Left cardiac atrium (tissue), 4 donors: Measurements from ENCODE around the gene KANSL1L. TPM values are rescaled to one million over a fixed set of nuclear protein-coding genes. Genes with fewer than 3 reads are reported as not detected.

Experiments used
- ATAC-seq, 2 donors: fragments of 200-7000 bp; cut with Tn5 transposase; one replicate each; pipeline ENCODE4 v1.9.1; 2020; ENCODE audit warnings: mild to moderate bottlenecking in 2 of 2, moderate library complexity in 2 of 2
- DNase-seq: peaks from one replicate; pipeline ENCODE4 v3.0.0-alpha.2; 2020
- intact Hi-C, 2 donors: fragments of 100-400 bp; cut with DNase I; formaldehyde crosslinking; loops; one replicate each; pipeline versions ENCODE4 v1.14.1 to v1.15.1; 2022 to 2023
- total RNA-seq, 2 donors: library from RNA; stranded (reverse); fragmentation: NEBNext Ultra II Directional; extraction: Animal tissue kit (Norgen Biotek cat#: 25700); gene quantifications; one replicate each; pipeline ENCODE4 v1.2.1, GENCODE V29; 2021
- donor health status: DM: no; HTN: yes; CAD: no.
- donor health status: DM: no; HTN: yes; CAD: no; lungs with severe emphysema.
- donor health status: DM: yes; HTN: yes; CAD: no.
- donor health status: Dilated cardiomyopathy.

KANSL1L gene
- total RNA-seq, 2 donors from 2014 or later = 15.5 to 17.1 TPM

- DNase-seq (no peak), ATAC-seq (no peak)
- intact Hi-C loops = no loop called here
These were observed 71.3 kb downstream of the KANSL1L start for GRCh38 chr2:210099940-210100339.

GRCh38 chr2:210094787-210095186 lies 76.4 kb downstream of the KANSL1L start:
- DNase-seq = no peak
- no peak for ATAC-seq
- intact Hi-C loops = no loop called here

- ATAC-seq (no peak), DNase-seq (no peak)
- intact Hi-C loops = no loop called here
These were observed 78.4 kb downstream of the KANSL1L start for GRCh38 chr2:210092791-210093190.

GRCh38 chr2:210086930-210087329 lies 84.3 kb downstream of the KANSL1L start:
- DNase-seq (no peak), ATAC-seq (no peak)
- intact Hi-C loops = no loop called here

- intact Hi-C loops = no loop called here
- ATAC-seq (no peak), DNase-seq (no peak)
These were observed 84.9 kb downstream of the KANSL1L start for GRCh38 chr2:210086292-210086691.

- no peak for DNase-seq
- intact Hi-C loops = loop anchor here in 1 of 2 donors (5.0 kb wide), 1 partner anchor 124 kb away; no protein-coding TSS in a partner anchor
- peak in 1 of 2 donors; percentile 27 for ATAC-seq
These were observed 98.2 kb downstream of the KANSL1L start for GRCh38 chr2:210072922-210073509.

GRCh38 chr2:210072493-210072892 lies 98.7 kb downstream of the KANSL1L start:
- intact Hi-C loops = loop anchor here in 1 of 2 donors (5.0 kb wide), 1 partner anchor 125 kb away; no protein-coding TSS in a partner anchor
- DNase-seq (no peak), ATAC-seq (no peak)

GRCh38 chr2:210063306-210063705 lies 107.9 kb downstream of the KANSL1L start:
- ATAC-seq (no peak), DNase-seq (no peak)
- intact Hi-C loops = no loop called here

- intact Hi-C loops = no loop called here
- DNase-seq (no peak), ATAC-seq (no peak)
These were observed 115.4 kb downstream of the KANSL1L start for GRCh38 chr2:210055825-210056224.

GRCh38 chr2:210054696-210055095 lies 116.5 kb downstream of the KANSL1L start:
- no peak for ATAC-seq
- no peak for DNase-seq
- intact Hi-C loops = no loop called here

- intact Hi-C loops = no loop called here
- no peak for DNase-seq
- no peak for ATAC-seq
These were observed 120.3 kb downstream of the KANSL1L start for GRCh38 chr2:210050885-210051284.

GRCh38 chr2:210049831-210050230 lies 121.4 kb downstream of the KANSL1L start:
- intact Hi-C loops = no loop called here
- no peak for ATAC-seq

GRCh38 chr2:210046851-210047500 lies 124.2 kb downstream of the KANSL1L start:
- DNase-seq (no peak), ATAC-seq (no peak)
- intact Hi-C loops = no loop called here

More at GRCh38 chr2:210049831-210050230, 121.4 kb downstream of the KANSL1L start:
- DNase-seq = no peak

GRCh38 chr2:210038078-210038477 lies 133.1 kb downstream of the KANSL1L start:
- intact Hi-C loops = no loop called here
- no peak for ATAC-seq
- no peak for DNase-seq

- ATAC-seq = no peak
- DNase-seq = no peak
- intact Hi-C loops = no loop called here
These were observed 135.5 kb downstream of the KANSL1L start for GRCh38 chr2:210035679-210036078.

GRCh38 chr2:210034087-210034683 lies 137.0 kb downstream of the KANSL1L start:
- ATAC-seq = no peak
- no peak for DNase-seq
- intact Hi-C loops = no loop called here

GRCh38 chr2:210028178-210028577 lies 143.0 kb downstream of the KANSL1L start:
- ATAC-seq (no peak), DNase-seq (no peak)
- intact Hi-C loops = no loop called here

GRCh38 chr2:210027608-210028007 lies 143.6 kb downstream of the KANSL1L start:
- DNase-seq = no peak
- intact Hi-C loops = no loop called here
- ATAC-seq = no peak

- no peak for ATAC-seq
- intact Hi-C loops = no loop called here
- no peak for DNase-seq
These were observed 148.4 kb downstream of the KANSL1L start for GRCh38 chr2:210022824-210023223.

GRCh38 chr2:210020138-210020537 lies 151.1 kb downstream of the KANSL1L start:
- intact Hi-C loops = no loop called here
- no peak for DNase-seq
- ATAC-seq = no peak

- DNase-seq (no peak), ATAC-seq (no peak)
- intact Hi-C loops = no loop called here
These were observed 161.3 kb downstream of the KANSL1L start for GRCh38 chr2:210009896-210010295.
